Dendritic cell treated with granulocyte-macrophage colony-stimulating factor and Interleukin-4, amounts not matched to agents 40 ng/mL and 50 ng/mL, for 4 days (primary cell): ENCODE measurements around the gene HDX.
"Not testable (repeated sequence)": the region's sequence is repeated elsewhere in the genome, so short reads cannot be mapped to it uniquely, and the experiment has no call there.

Experiments used
- H3K27ac Mint-ChIP-seq: one replicate; pipeline ENCODE4 v1.8.0; 2022; ENCODE audit warnings: mild to moderate bottlenecking, mixed read lengths
- H3K27me3 Mint-ChIP-seq: one replicate; pipeline ENCODE4 v1.8.0; 2022; ENCODE audit warnings: mild to moderate bottlenecking, mixed read lengths
- H3K36me3 Mint-ChIP-seq: one replicate; pipeline ENCODE4 v1.8.0; 2022; ENCODE audit warnings: low read depth, mixed read lengths
- H3K4me1 Mint-ChIP-seq: one replicate; pipeline ENCODE4 v1.8.0; 2022; ENCODE audit warnings: low read depth, mixed read lengths
- H3K4me3 Mint-ChIP-seq: one replicate; pipeline ENCODE4 v1.8.0; 2022; ENCODE audit warnings: mild to moderate bottlenecking, moderate library complexity, mixed read lengths
- H3K9me3 Mint-ChIP-seq: one replicate; pipeline ENCODE4 v1.8.0; 2022; ENCODE audit warnings: mixed read lengths
- intact Hi-C: fragments of 100-400 bp; cut with micrococcal nuclease; formaldehyde crosslinking; loops from one replicate; pipeline ENCODE4 v1.15.0; 2022

HDX gene

DNA sequence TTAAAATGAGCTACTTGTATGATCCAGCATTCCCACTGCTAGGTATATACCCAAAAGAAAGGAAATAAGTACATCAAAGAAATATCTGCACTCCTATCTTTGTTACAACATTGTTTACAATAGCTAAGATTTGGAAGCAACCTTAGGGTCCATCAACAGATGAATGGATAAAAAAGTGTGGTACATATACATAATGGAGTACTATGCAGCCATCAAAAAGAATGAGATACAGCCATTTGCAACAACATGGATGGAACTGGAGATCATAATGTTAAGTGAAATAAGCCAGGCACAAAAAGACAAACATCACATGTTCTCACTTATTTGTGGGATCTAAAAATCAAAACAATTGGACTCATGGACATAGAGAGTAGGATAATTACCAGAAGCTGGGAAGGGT lies 186.3 kb downstream of the HDX start:
- H3K4me3 Mint-ChIP-seq, H3K36me3 Mint-ChIP-seq, H3K27ac Mint-ChIP-seq, H3K9me3 Mint-ChIP-seq, H3K27me3 Mint-ChIP-seq, H3K4me1 Mint-ChIP-seq, intact Hi-C loops: not testable (repeated sequence)
